ENCODE data around the gene TMEM267. TPM values are rescaled to one million over a fixed set of nuclear protein-coding genes. Genes with fewer than 3 reads are reported as not detected.
A peak's percentile ranks its signal among the peaks of the same experiment; 100 is the strongest.

TMEM267 gene
- total RNA-seq (ENCODE audit: unreplicated experiment), result 6.8 TPM
- long read RNA-seq, transcript TMEM267-201 (3 exons, 2,338 nt), result major isoform, 5 of 7 reads
- long read RNA-seq, partial matches to known transcripts, result 0 of 7 reads
- long read RNA-seq, other reads (novel, unspliced or antisense), result 1 of 7 reads

GRCh38 chr5:43483298-43484105, at the start of gene TMEM267:
TSS of gene TMEM267 (minus strand) at chr5:43483865. CDS start at chr5:43453969, 29,896 bp downstream.
- Mint-ChIP-seq H3K27ac (ENCODE audit: unreplicated experiment) (peak within 1 kb of the TSS; percentile 99), H3K9me3 (ENCODE audit: unreplicated experiment) (no peaks in the 10 kb centered on the region), H3K36me3 (ENCODE audit: low read depth, unreplicated experiment) (no peaks in the 10 kb centered on the region), H3K27me3 (ENCODE audit: unreplicated experiment) (peaks cover 3% of the 10 kb centered on the region), H3K4me3 (ENCODE audit: unreplicated experiment) (peak within 1 kb of the TSS; percentile 97), H3K4me1 (ENCODE audit: unreplicated experiment) (peaks cover 9% of the 10 kb centered on the region)
- peak; percentile 86 for DNase-seq (ENCODE audit: low spot score)
- TF ChIP-seq CTCF (IDR thresholded peaks at IDR 0.05; ENCODE audit: unreplicated experiment), result no peak

- Mint-ChIP-seq H3K27me3 (ENCODE audit: unreplicated experiment) (no peaks in the 10 kb centered on the region), H3K27ac (ENCODE audit: unreplicated experiment) (no peak overlapping the region), H3K4me3 (ENCODE audit: unreplicated experiment) (no peak overlapping the region), H3K9me3 (ENCODE audit: unreplicated experiment) (no peaks in the 10 kb centered on the region), H3K4me1 (ENCODE audit: unreplicated experiment) (no peaks in the 10 kb centered on the region), H3K36me3 (ENCODE audit: low read depth, unreplicated experiment) (peaks cover 31% of the 10 kb centered on the region)
- TF ChIP-seq CTCF (IDR thresholded peaks at IDR 0.05; ENCODE audit: unreplicated experiment), result no peak
- DNase-seq (ENCODE audit: low spot score), result no peak
Measured at GRCh38 chr5:43530648-43531047, 47.0 kb upstream of the TMEM267 start.

GRCh38 chr5:43523662-43524072, 40.0 kb upstream of the TMEM267 start:
- no peak overlapping the region for H3K4me3 Mint-ChIP-seq (ENCODE audit: unreplicated experiment)
- no peak overlapping the region for H3K27ac Mint-ChIP-seq (ENCODE audit: unreplicated experiment)
- TF ChIP-seq CTCF (IDR thresholded peaks at IDR 0.05; ENCODE audit: unreplicated experiment), result no peak
- H3K27me3 Mint-ChIP-seq (ENCODE audit: unreplicated experiment), result peaks cover 2% of the 10 kb centered on the region
- no peak for DNase-seq (ENCODE audit: low spot score)
- no peaks in the 10 kb centered on the region for H3K4me1 Mint-ChIP-seq (ENCODE audit: unreplicated experiment)
- H3K36me3 Mint-ChIP-seq (ENCODE audit: low read depth, unreplicated experiment), result peaks cover 51% of the 10 kb centered on the region
- H3K9me3 Mint-ChIP-seq (ENCODE audit: unreplicated experiment), result no peaks in the 10 kb centered on the region

GRCh38 chr5:43520615-43521014, 37.0 kb upstream of the TMEM267 start:
- H3K36me3 Mint-ChIP-seq (ENCODE audit: low read depth, unreplicated experiment), result peaks cover 38% of the 10 kb centered on the region
- no peaks in the 10 kb centered on the region for H3K4me1 Mint-ChIP-seq (ENCODE audit: unreplicated experiment)
- no peak for TF ChIP-seq CTCF (IDR thresholded peaks at IDR 0.05; ENCODE audit: unreplicated experiment)
- H3K9me3 Mint-ChIP-seq (ENCODE audit: unreplicated experiment), result no peaks in the 10 kb centered on the region
- DNase-seq (ENCODE audit: low spot score), result no peak
- H3K27ac Mint-ChIP-seq (ENCODE audit: unreplicated experiment), result no peak overlapping the region
- peak overlapping the region; percentile 52 for H3K4me3 Mint-ChIP-seq (ENCODE audit: unreplicated experiment)
- H3K27me3 Mint-ChIP-seq (ENCODE audit: unreplicated experiment), result peaks cover 2% of the 10 kb centered on the region

GRCh38 chr5:43515678-43516048, 32.0 kb upstream of the TMEM267 start:
- Mint-ChIP-seq H3K4me3 (ENCODE audit: unreplicated experiment) (peak overlapping the region; percentile 95), H3K4me1 (ENCODE audit: unreplicated experiment) (peaks cover 23% of the 10 kb centered on the region), H3K27me3 (ENCODE audit: unreplicated experiment) (peaks cover 10% of the 10 kb centered on the region), H3K9me3 (ENCODE audit: unreplicated experiment) (no peaks in the 10 kb centered on the region), H3K36me3 (ENCODE audit: low read depth, unreplicated experiment) (peaks cover 15% of the 10 kb centered on the region), H3K27ac (ENCODE audit: unreplicated experiment) (peak overlapping the region; percentile 98)
- no peak for DNase-seq (ENCODE audit: low spot score)
- no peak for TF ChIP-seq CTCF (IDR thresholded peaks at IDR 0.05; ENCODE audit: unreplicated experiment)
